Ascending aorta (tissue), 2 donors: ENCODE measurements around the gene F11. TPM values are rescaled to one million over a fixed set of nuclear protein-coding genes. Genes with fewer than 3 reads are reported as not detected.

Experiments used
- DNase-seq, 2 donors: peaks; one replicate each; pipeline ENCODE4 v3.0.0-alpha.2; 2019; ENCODE audit warnings: low spot score in 2 of 2
- H3K27ac ChIP-seq, 2 donors: fragments of 200-600 bp; sonication (generic); one replicate each; pipeline ENCODE4 v1.5.1; 2016 to 2017; ENCODE audit warnings: mild to moderate bottlenecking in 1 of 2
- H3K27me3 ChIP-seq: fragments of 200-600 bp; sonication (generic); one replicate; pipeline ENCODE4 v1.5.1; 2017
- H3K36me3 ChIP-seq, 2 donors: fragments of 200-600 bp; sonication (generic); one replicate each; pipeline ENCODE4 v1.5.1; 2016
- H3K4me1 ChIP-seq, 2 donors: fragments of 200-600 bp; sonication (generic); one replicate each; pipeline ENCODE4 v1.5.1; 2016 to 2017; ENCODE audit warnings: mild to moderate bottlenecking in 1 of 2
- H3K4me3 ChIP-seq, 2 donors: fragments of 200-600 bp; sonication (generic); one replicate each; pipeline ENCODE4 v1.5.1; 2016 to 2017; ENCODE audit warnings: mild to moderate bottlenecking in 1 of 2
- H3K9me3 ChIP-seq, 2 donors: fragments of 200-600 bp; sonication (generic); one replicate each; pipeline ENCODE4 v1.5.1; 2016
- CTCF ChIP-seq, 3 experiments: fragments of 200-600 bp in 2 of 3; fragments of 450-650 bp in 1 of 3; sonication (generic) in 2 of 3; IDR thresholded peaks; one replicate each; pipeline ENCODE4 v1.5.1; 2016 to 2019; ENCODE audit warnings: antibody characterized with exemption in 3 of 3, mild to moderate bottlenecking in 1 of 3, moderate library complexity in 1 of 3
- intact Hi-C: fragments of 100-400 bp; cut with DNase I; formaldehyde crosslinking; loops from one replicate; pipeline ENCODE4 v1.15.1; 2023
- total RNA-seq: library from RNA; depleted of rRNA; stranded (reverse); fragments of >200 nt; gene quantifications from one replicate; pipeline ENCODE4 v1.1.0, GENCODE V29; 2016

Gene F11
- total RNA-seq, 1 donor from 2014 or later, result not detected

DNA sequence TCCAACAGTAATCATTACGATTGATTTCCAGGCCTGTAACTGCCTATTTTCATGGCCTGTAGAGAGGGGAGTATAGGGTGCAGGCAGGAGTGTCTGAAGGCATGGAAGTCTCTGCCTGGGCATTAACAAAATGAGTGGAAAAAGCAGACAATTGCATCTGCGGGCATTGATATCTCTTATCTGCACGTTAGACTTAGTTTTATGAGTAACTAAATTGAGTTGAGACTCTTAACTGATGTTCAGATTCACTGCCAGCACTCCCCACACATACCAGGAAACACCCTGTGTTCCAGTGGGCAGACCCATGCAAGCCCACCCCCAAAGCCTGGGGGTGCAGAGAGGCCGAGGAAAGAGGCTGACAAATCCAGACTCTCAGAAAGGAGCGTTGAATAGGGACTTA is 33.3 kb downstream of the F11 start:
- intact Hi-C loops, result no loop called here

DNA sequence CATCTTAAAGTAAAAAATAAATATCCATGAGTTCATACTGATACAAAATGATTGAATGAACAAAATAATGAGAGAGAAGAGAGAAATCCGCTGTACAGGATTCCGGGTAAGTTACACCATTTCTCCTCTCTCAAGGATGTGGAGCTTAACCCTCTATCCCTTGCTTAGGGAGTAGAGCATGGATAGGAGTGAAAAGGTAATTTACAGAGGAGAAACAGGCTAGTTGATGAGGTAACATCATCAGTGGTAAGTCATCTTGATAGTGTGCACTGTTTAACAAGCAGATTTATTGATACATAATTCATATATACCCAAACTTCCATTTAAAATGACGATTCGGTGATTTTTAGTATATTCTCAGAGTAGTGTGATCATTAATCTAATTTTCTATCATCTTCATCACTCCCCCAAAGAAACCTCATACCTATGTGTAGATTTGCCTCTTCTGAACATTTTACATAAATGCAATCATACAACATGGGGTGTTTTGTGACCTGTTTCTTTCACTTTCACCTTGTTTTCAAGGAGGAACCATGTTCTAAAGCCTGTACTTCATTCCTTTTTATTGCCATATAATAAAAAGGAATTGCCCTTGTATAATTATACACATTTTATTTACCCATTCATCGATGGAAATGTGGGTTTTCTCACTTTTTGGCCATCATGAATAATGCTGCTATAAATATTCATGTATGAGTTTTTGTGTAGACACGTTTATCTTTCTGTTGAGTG is 34.8 kb downstream of the F11 start:
- DNase-seq, result no peak
- intact Hi-C loops, result no loop called here
- no peak overlapping the region for H3K27ac ChIP-seq
- H3K9me3 ChIP-seq, result no peaks in the 10 kb centered on the region
- TF ChIP-seq CTCF (IDR thresholded peaks at IDR 0.05), result no peak
- H3K4me1 ChIP-seq, result no peaks in the 10 kb centered on the region
- H3K4me3 ChIP-seq, result no peak overlapping the region
- H3K36me3 ChIP-seq, result no peaks in the 10 kb centered on the region
- H3K27me3 ChIP-seq, result no peaks in the 10 kb centered on the region

More for the DNA sequence above, 33.3 kb downstream of the F11 start:
- no peaks in the 10 kb centered on the region for H3K27me3 ChIP-seq
- no peak for DNase-seq
- H3K9me3 ChIP-seq, result no peaks in the 10 kb centered on the region
- no peak overlapping the region for H3K4me3 ChIP-seq
- no peak for TF ChIP-seq CTCF (IDR thresholded peaks at IDR 0.05)
- no peak overlapping the region for H3K27ac ChIP-seq
- no peaks in the 10 kb centered on the region for H3K36me3 ChIP-seq
- no peaks in the 10 kb centered on the region for H3K4me1 ChIP-seq

DNA sequence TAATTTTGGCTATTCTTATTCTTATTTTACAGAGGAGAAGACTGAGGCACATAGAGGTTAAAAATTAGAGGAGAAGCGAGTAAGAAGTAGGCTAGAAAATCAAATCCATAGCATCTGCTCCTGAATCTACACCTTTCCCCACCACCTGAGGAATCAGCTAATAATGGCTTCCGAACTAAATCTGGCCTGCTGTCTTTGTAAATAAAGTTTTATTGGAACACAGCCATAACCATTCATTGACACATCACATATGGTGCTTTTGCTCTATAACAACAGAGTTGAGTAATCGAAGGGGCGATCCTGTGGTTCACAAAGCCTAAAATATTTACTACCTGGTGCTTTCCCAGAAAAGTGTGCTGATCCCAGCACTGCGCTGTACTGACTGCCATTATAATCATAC is 38.2 kb downstream of the F11 start:
- Histone ChIP-seq H3K4me1 (no peaks in the 10 kb centered on the region), H3K27me3 (no peaks in the 10 kb centered on the region), H3K4me3 (no peak overlapping the region), H3K9me3 (no peaks in the 10 kb centered on the region), H3K27ac (no peak overlapping the region), H3K36me3 (no peaks in the 10 kb centered on the region)
- intact Hi-C loops, result no loop called here
- no peak for DNase-seq
- TF ChIP-seq CTCF (IDR thresholded peaks at IDR 0.05), result no peak

DNA sequence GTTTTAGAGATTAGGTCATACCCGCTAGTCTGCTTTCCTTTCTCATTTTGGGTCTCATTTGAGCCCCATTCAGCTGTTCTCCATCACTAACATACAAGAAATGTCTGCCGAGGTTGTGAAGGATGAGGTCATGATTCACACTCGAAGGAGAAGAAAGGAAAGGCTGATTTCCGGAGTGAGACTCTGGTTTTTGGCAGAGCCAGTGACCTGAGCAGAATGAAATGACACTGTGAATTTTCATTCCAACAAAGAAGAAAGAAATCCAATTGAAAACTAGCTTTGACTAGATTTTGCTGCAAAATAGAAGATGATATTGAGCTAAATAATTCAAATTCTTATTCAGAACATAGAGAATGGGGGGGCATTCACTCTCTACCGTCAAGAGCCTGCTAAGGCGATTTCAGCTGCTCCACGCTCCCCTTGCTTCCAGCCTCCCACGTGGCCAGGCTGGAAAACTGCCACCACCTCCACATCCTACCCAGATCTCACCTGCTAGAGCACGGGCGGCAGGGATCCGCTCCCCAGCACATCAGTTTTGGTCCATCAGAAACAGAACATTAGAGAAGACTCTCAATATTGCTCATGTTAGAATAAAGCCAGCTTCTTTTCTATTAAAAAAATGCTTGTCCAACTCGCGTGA is 39.0 kb downstream of the F11 start:
- no peak for TF ChIP-seq CTCF (IDR thresholded peaks at IDR 0.05)
- Histone ChIP-seq H3K9me3 (no peaks in the 10 kb centered on the region), H3K4me3 (no peak overlapping the region), H3K27me3 (no peaks in the 10 kb centered on the region), H3K36me3 (no peaks in the 10 kb centered on the region), H3K27ac (no peak overlapping the region), H3K4me1 (no peaks in the 10 kb centered on the region)
- intact Hi-C loops, result no loop called here
- DNase-seq, result no peak

- Histone ChIP-seq H3K4me3 (no peak overlapping the region), H3K9me3 (no peaks in the 10 kb centered on the region), H3K27me3 (no peaks in the 10 kb centered on the region), H3K4me1 (no peaks in the 10 kb centered on the region), H3K27ac (no peak overlapping the region), H3K36me3 (no peaks in the 10 kb centered on the region)
- no peak for DNase-seq
- intact Hi-C loops, result no loop called here
- no peak for TF ChIP-seq CTCF (IDR thresholded peaks at IDR 0.05)
Observed at GRCh38 chr4:186307497-186307896, 41.5 kb downstream of the F11 start.
